Stimulated activated CD8-positive, alpha-beta memory T cell treated with anti-CD3 and anti-CD28 coated beads, Interleukin-15, amount 100 ng/mL, for 24 hours (primary cell): ENCODE data around the gene ARFGAP1.
"Not testable (repeated sequence)": the region's sequence is repeated elsewhere in the genome, so short reads cannot be mapped to it uniquely, and the experiment has no call there.

Experiments
- DNase-seq: peaks from one replicate; pipeline ENCODE4 v3.0.0-alpha.2; 2020; ENCODE audit warnings: low read depth

Gene ARFGAP1

GRCh38 chr20:63335060-63335459, 62.4 kb downstream of the ARFGAP1 start:
- not testable (repeated sequence) for DNase-seq

- DNase-seq: no peak
Measured at GRCh38 chr20:63335711-63336110, 63.1 kb downstream of the ARFGAP1 start.

- DNase-seq: no peak
Measured at GRCh38 chr20:63336232-63336752, 63.7 kb downstream of the ARFGAP1 start.

GRCh38 chr20:63337786-63338420, 65.3 kb downstream of the ARFGAP1 start:
- DNase-seq: no peak
